OCI-LY7 (cell line): ENCODE measurements around the gene LARP1.

Experiments used
- CTCF ChIP-seq: fragments of 200-600 bp; sonication (generic); conservative IDR thresholded peaks from 2 replicates; pipeline ENCODE4 v1.5.1; 2014; ENCODE audit warnings: mild to moderate bottlenecking, antibody characterized with exemption, low read length, moderate library complexity, mixed read lengths
- EZH2phosphoT487 ChIP-seq: fragments of 200-600 bp; sonication (generic); IDR thresholded peaks from 2 replicates; pipeline ENCODE4 v1.6.1; 2018; ENCODE audit warnings: low read depth, borderline replicate concordance, mild to moderate bottlenecking, mixed run types, antibody characterized with exemption, low read length, moderate library complexity, mixed read lengths

- TF ChIP-seq CTCF (no peak), EZH2phosphoT487 (no peak)
These were observed 46.3 kb upstream of the LARP1 start for GRCh38 chr5:154708846-154709245.
